Bladder microvascular endothelial cell (primary cell): ENCODE data around the gene BPHL. TPM values are rescaled to one million over a fixed set of nuclear protein-coding genes. Genes with fewer than 3 reads are reported as not detected.

Experiments used
- total RNA-seq: library from RNA; depleted of rRNA; stranded (reverse); fragments of >200 nt; gene quantifications from 2 replicates; pipeline ENCODE4 v1.2.3, GENCODE V29; 2014

BPHL gene
- 10.0 and 15.2 TPM in 2 replicates for total RNA-seq

DNA sequence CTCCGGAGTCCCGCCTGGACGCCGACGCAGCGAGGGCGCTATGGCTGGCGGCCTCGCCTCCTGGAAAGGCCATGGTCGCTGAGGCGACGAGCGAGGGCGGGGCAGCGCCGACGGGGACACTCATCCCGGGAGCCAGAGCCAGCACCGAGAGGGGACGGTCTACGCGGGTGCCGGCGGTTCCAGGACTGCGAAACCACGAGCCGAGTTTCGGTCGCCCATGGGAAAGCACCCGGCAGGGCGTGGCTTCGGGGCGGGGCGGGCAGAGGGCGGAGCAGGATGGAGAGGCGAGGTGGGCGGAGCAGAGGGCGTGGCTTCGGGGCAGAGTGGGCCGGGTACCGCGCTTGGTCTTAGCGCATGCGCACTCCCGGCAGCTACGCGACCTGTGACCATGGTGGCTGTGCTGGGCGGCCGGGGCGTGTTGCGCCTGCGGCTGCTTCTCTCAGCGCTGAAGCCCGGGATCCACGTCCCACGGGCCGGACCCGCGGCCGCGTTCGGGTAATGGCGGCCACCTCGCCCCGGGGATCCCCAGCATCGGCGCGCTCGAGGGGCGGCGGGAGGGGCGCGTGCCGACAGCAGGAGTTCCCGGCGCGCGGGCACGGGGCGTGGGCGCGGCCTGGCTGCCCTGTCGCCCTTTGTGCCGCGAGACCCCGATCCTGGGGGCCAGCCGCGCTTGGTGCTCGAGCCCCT, at the start of gene BPHL:
Gene BPHL (plus strand): TSS at position 359 of the 687 bp plus-strand sequence. CDS start 30 bp downstream, at position 389.

DNA sequence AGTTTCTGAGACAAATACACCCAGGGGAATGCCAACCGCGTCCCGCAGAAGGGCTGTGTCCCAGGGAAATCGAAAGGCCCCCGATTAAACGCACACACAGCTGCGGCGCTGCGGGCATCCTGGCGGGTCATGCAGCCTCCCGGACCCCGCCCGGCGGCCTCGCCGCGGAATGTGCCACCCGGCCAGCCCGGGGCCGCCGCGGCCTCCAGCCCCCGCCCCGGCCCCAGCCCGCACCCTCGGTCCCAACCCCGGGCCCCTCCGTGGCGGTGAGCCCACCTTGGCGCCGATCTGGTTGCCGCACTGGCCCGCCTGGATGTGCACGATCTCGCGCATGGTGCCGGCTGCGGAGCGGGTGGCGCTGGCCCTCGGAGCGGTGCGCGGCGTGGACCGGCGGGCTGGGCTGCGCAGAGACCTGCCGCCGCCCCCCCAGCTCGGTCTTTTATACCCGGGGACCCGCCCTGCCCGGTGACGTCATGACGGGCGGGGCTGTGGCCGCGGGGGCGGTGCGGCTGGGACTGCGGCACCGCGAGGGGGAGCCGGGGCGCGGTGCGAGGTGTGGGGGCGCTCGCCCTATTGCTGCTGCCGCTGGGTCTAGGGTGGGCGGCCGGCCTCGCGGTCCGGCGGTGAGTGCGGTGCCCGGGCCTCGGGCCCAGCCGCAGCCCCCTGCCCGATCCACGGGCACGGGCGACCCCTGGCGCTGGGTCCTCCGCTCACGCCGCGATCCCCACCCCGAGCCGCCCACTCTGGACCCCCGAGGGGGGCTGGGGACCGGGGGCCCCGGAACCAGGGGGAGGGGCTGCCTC, 38.8 kb downstream of the BPHL start, which contains the start of gene TUBB2A:
Gene TUBB2A (minus strand): TSS at position 414 of the 803 bp plus-strand sequence. CDS start 81 bp downstream, at position 333.

Other genes starting within 250 kb of the BPHL start
- gene SERPINB9, start 215.4 kb upstream of the BPHL start, total RNA-seq, result 23.3 and 51.3 TPM in 2 replicates
- gene SERPINB6, start 147.1 kb upstream of the BPHL start, total RNA-seq, result 110 and 114 TPM in 2 replicates
- 15.9 and 19.8 TPM in 2 replicates for gene NQO2, start 118.8 kb upstream of the BPHL start, total RNA-seq
- 19.1 and 31.5 TPM in 2 replicates for gene RIPK1, start 50.2 kb upstream of the BPHL start, total RNA-seq
- 57.5 and 91.3 TPM in 2 replicates for gene TUBB2A, start 38.8 kb downstream of the BPHL start, total RNA-seq
- gene TUBB2B, start 108.9 kb downstream of the BPHL start, total RNA-seq, result 3.4 and 8.1 TPM in 2 replicates
- gene PSMG4, start 140.2 kb downstream of the BPHL start, total RNA-seq, result 30.6 and 62.7 TPM in 2 replicates